ENCODE results near the gene PAQR3.

- TF ChIP-seq CTCF (IDR thresholded peaks at IDR 0.05) = no peak
- TF ChIP-seq POLR2AphosphoS5 (IDR thresholded peaks at IDR 0.05) = no peak
These were observed 36.9 kb downstream of the PAQR3 start for GRCh38 chr4:78902298-78902697.

All from suprapubic skin (tissue), 3 donors.